Trophoblast cell (in vitro differentiated cells and primary cell): ENCODE measurements around the gene STRIP2.
"Not testable (repeated sequence)": the region's sequence is repeated elsewhere in the genome, so short reads cannot be mapped to it uniquely, and the experiment has no call there.

Experiments
- DNase-seq, 2 donors: peaks; one replicate each; pipeline ENCODE4 v3.0.0-alpha.2; 2016
- H2AFZ ChIP-seq: 2 replicates; pipeline ENCODE4 v1.6.1; 2013; ENCODE audit warnings: low read length, moderate library complexity, mild to moderate bottlenecking; ENCODE audit not compliant: insufficient read depth, poor library complexity
- H2AK5ac ChIP-seq: 2 replicates; pipeline ENCODE4 v1.6.1; 2013; ENCODE audit warnings: mild to moderate bottlenecking, low read length
- H2BK120ac ChIP-seq: 2 replicates; pipeline ENCODE4 v1.6.1; 2013; ENCODE audit warnings: low read length, mild to moderate bottlenecking, moderate library complexity; ENCODE audit not compliant: insufficient read depth, poor library complexity
- H2BK12ac ChIP-seq: 2 replicates; pipeline ENCODE4 v1.6.1; 2013; ENCODE audit warnings: mild to moderate bottlenecking, low read length, moderate library complexity
- H2BK5ac ChIP-seq: 2 replicates; pipeline ENCODE4 v1.6.1; 2013; ENCODE audit warnings: low read length, low read depth, moderate library complexity, mild to moderate bottlenecking; ENCODE audit not compliant: poor library complexity
- H3K14ac ChIP-seq: 2 replicates; pipeline ENCODE4 v1.6.1; 2013; ENCODE audit warnings: mild to moderate bottlenecking, low read length
- H3K18ac ChIP-seq: 2 replicates; pipeline ENCODE4 v1.6.1; 2013; ENCODE audit warnings: mild to moderate bottlenecking, low read length
- H3K23ac ChIP-seq: 2 replicates; pipeline ENCODE4 v1.6.1; 2013; ENCODE audit warnings: low read length
- H3K27ac ChIP-seq: 2 replicates; pipeline ENCODE4 v1.5.1; 2013; ENCODE audit warnings: low read depth, mild to moderate bottlenecking, inconsistent platforms, low read length, moderate library complexity
- H3K27me3 ChIP-seq: 2 replicates; pipeline ENCODE4 v1.6.1; 2013; ENCODE audit warnings: inconsistent platforms, mild to moderate bottlenecking, low read length, moderate library complexity; ENCODE audit not compliant: insufficient read depth
- H3K36me3 ChIP-seq, 2 experiments: 1 replicate in 1 of 2; 2 replicates in 1 of 2; pipeline ENCODE4 v1.6.1; 2013; ENCODE audit warnings: low read length in 2 of 2, mild to moderate bottlenecking in 2 of 2, moderate library complexity in 1 of 2; ENCODE audit not compliant: insufficient read depth in 2 of 2, control insufficient read depth in 1 of 2
- H3K4ac ChIP-seq: 2 replicates; pipeline ENCODE4 v1.6.1; 2013; ENCODE audit warnings: low read depth, mild to moderate bottlenecking, low read length, moderate library complexity
- H3K4me1 ChIP-seq, 2 experiments: 1 replicate in 1 of 2; 2 replicates in 1 of 2; pipeline ENCODE4 v1.6.1; 2013; ENCODE audit warnings: low read length in 2 of 2, mild to moderate bottlenecking in 2 of 2, moderate library complexity in 1 of 2; ENCODE audit not compliant: insufficient read depth in 2 of 2, control insufficient read depth in 1 of 2
- H3K4me2 ChIP-seq: 2 replicates; pipeline ENCODE4 v1.6.1; 2013; ENCODE audit warnings: inconsistent platforms, mild to moderate bottlenecking, low read length, moderate library complexity
- H3K4me3 ChIP-seq: 2 replicates; pipeline ENCODE4 v1.5.1; 2013; ENCODE audit warnings: mild to moderate bottlenecking, low read depth, low read length, inconsistent platforms
- H3K79me1 ChIP-seq: one replicate; pipeline ENCODE4 v1.6.1; 2013; ENCODE audit warnings: low read length
- H3K79me2 ChIP-seq: 2 replicates; pipeline ENCODE4 v1.6.1; 2013; ENCODE audit warnings: low read length, mild to moderate bottlenecking; ENCODE audit not compliant: control insufficient read depth, insufficient read depth, poor library complexity
- H3K9ac ChIP-seq: 2 replicates; pipeline ENCODE4 v1.6.1; 2013; ENCODE audit warnings: mild to moderate bottlenecking, low read length
- H3K9me3 ChIP-seq: 2 replicates; pipeline ENCODE4 v1.6.1; 2013; ENCODE audit warnings: low read depth, mild to moderate bottlenecking, control low read depth, inconsistent platforms, low read length; ENCODE audit not compliant: insufficient read depth
- H4K12ac ChIP-seq: 2 replicates; pipeline ENCODE4 v1.6.1; 2013; ENCODE audit warnings: low read depth, mild to moderate bottlenecking, low read length, moderate library complexity
- H4K8ac ChIP-seq: 2 replicates; pipeline ENCODE4 v1.6.1; 2013; ENCODE audit warnings: low read depth, mild to moderate bottlenecking, low read length, moderate library complexity
- H4K91ac ChIP-seq: one replicate; pipeline ENCODE4 v1.6.1; 2013; ENCODE audit warnings: low read depth, mild to moderate bottlenecking, low read length, moderate library complexity
- WGBS: extraction: QIAGEN DNeasy Blood & Tissue Kit; methylation state at CpG from one replicate; pipeline ENCODE4 v1.1.7; 2013; ENCODE audit warnings: missing lambda C conversion rate; ENCODE audit not compliant: insufficient read length, insufficient coverage; ENCODE audit errors: extremely low coverage; 5-methylcytosine and 5-hydroxymethylcytosine counted together

The STRIP2 gene

DNA sequence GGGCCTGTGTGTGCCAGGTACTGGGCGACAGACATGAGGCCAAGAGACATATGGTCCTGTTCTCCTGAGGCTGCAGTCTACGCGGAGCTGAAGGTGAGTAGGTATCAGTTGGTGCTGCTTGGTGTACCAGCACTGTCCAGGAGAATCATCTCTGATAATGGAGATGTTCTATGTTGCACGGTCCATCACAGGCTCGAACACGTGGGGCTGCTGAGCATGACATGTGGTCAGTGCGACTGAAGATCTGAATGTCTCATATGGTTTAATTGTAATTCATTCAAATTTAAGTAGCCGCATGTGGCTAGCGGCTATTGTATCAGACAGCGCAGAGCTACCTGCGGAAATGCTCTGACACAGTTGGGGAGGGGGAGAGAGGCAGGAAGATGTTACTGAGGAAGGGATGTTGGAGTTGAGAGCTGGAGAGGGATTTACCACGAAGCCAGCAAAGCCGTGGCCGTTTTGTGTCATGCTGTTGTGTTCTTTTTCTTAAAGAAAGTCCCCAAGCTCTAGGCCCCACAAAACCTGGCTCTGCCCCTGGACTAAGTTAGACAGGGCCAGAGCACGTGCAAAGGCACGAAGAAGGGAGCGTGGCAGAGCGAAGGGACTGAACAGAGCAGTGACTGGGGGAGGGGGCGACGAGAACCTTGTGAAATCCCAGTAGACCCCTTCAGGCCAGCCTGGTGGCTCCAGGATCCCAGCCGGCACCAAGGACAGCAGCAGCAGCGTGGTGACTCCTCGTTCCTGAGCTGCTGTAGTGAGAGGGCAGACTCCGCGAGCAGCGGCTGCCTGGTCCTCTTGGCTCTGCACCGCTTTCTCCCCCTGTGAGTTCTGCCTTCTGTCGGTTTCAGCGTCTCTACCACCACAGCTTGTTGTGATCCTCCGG, 88.1 kb downstream of the STRIP2 start:
- H2AK5ac ChIP-seq = no peak overlapping the region
- H3K14ac ChIP-seq = no peak overlapping the region
- H2BK5ac ChIP-seq = no peak overlapping the region
- H4K12ac ChIP-seq = no peak overlapping the region
- no peak overlapping the region for H2AFZ ChIP-seq
- H3K4me3 ChIP-seq = no peak overlapping the region
- H3K4me1 ChIP-seq = no peaks in the 10 kb centered on the region
- no peak overlapping the region for H4K91ac ChIP-seq
- H3K4me2 ChIP-seq = no peak overlapping the region
- no peak overlapping the region for H2BK12ac ChIP-seq
- H3K9me3 ChIP-seq = peaks cover 1% of the 10 kb centered on the region
- no peak overlapping the region for H4K8ac ChIP-seq
- no peak overlapping the region for H3K4ac ChIP-seq
- H3K9ac ChIP-seq = no peak overlapping the region
- WGBS = no CpG with 5 or more reads among the region's 30 CpGs
- no peaks in the 10 kb centered on the region for H3K79me1 ChIP-seq
- no peaks in the 10 kb centered on the region for H3K27me3 ChIP-seq
- no peak overlapping the region for H3K27ac ChIP-seq
- no peak overlapping the region for H3K18ac ChIP-seq
- no peak for DNase-seq
- no peaks in the 10 kb centered on the region for H3K79me2 ChIP-seq
- no peak overlapping the region for H2BK120ac ChIP-seq
- H3K36me3 ChIP-seq = no peaks in the 10 kb centered on the region
- no peak overlapping the region for H3K23ac ChIP-seq

DNA sequence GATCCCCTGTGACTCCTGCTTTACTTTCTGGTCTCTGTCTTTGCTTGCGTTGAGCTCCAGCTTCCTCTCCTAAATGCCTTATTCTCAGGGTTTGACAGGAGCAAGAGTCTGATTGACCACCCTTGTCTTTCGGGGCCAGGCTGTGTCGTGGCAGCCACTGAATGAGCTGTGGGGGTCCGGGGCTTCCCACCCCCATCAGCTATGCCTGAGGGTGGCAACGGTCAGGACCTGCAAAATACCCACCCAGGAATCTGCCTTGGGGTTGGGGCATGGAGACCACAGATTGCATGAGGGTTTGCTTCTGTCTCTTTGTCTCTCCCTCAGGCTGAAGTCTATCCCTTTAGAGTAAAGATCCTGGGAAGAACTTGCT, 88.7 kb downstream of the STRIP2 start:
- H3K4me2 ChIP-seq = no peak overlapping the region
- H3K4ac ChIP-seq = no peak overlapping the region
- H3K9me3 ChIP-seq = peaks cover 1% of the 10 kb centered on the region
- no peaks in the 10 kb centered on the region for H3K79me1 ChIP-seq
- H3K79me2 ChIP-seq = no peaks in the 10 kb centered on the region
- H4K8ac ChIP-seq = no peak overlapping the region
- no peak overlapping the region for H2AK5ac ChIP-seq
- no peak overlapping the region for H3K4me3 ChIP-seq
- no peak overlapping the region for H3K18ac ChIP-seq
- no peaks in the 10 kb centered on the region for H3K27me3 ChIP-seq
- H4K91ac ChIP-seq = no peak overlapping the region
- no peak overlapping the region for H4K12ac ChIP-seq
- H2AFZ ChIP-seq = no peak overlapping the region
- H2BK120ac ChIP-seq = no peak overlapping the region
- H3K23ac ChIP-seq = no peak overlapping the region
- no peak for DNase-seq
- H3K14ac ChIP-seq = no peak overlapping the region
- H3K4me1 ChIP-seq = no peaks in the 10 kb centered on the region
- WGBS = no CpG with 5 or more reads among the region's 5 CpGs
- no peak overlapping the region for H3K9ac ChIP-seq
- no peak overlapping the region for H3K27ac ChIP-seq
- H3K36me3 ChIP-seq = no peaks in the 10 kb centered on the region
- no peak overlapping the region for H2BK5ac ChIP-seq
- H2BK12ac ChIP-seq = no peak overlapping the region

GRCh38 chr7:129523924-129524323, 89.7 kb downstream of the STRIP2 start:
- no peak overlapping the region for H3K23ac ChIP-seq
- no peaks in the 10 kb centered on the region for H3K79me2 ChIP-seq
- H4K8ac ChIP-seq = no peak overlapping the region
- no peak overlapping the region for H3K4me2 ChIP-seq
- no CpG with 5 or more reads among the region's 3 CpGs for WGBS
- H3K27me3 ChIP-seq = no peaks in the 10 kb centered on the region
- no peaks in the 10 kb centered on the region for H3K9me3 ChIP-seq
- H2BK12ac ChIP-seq = no peak overlapping the region
- H4K12ac ChIP-seq = no peak overlapping the region
- no peak overlapping the region for H3K27ac ChIP-seq
- no peaks in the 10 kb centered on the region for H3K4me1 ChIP-seq
- H3K4ac ChIP-seq = no peak overlapping the region
- no peak overlapping the region for H2AK5ac ChIP-seq
- H2AFZ ChIP-seq = no peak overlapping the region
- no peak overlapping the region for H3K18ac ChIP-seq
- H2BK5ac ChIP-seq = no peak overlapping the region
- no peak for DNase-seq
- no peak overlapping the region for H3K14ac ChIP-seq
- no peak overlapping the region for H4K91ac ChIP-seq
- no peak overlapping the region for H3K9ac ChIP-seq
- H3K79me1 ChIP-seq = no peaks in the 10 kb centered on the region
- H3K36me3 ChIP-seq = no peaks in the 10 kb centered on the region
- no peak overlapping the region for H2BK120ac ChIP-seq
- no peak overlapping the region for H3K4me3 ChIP-seq

DNA sequence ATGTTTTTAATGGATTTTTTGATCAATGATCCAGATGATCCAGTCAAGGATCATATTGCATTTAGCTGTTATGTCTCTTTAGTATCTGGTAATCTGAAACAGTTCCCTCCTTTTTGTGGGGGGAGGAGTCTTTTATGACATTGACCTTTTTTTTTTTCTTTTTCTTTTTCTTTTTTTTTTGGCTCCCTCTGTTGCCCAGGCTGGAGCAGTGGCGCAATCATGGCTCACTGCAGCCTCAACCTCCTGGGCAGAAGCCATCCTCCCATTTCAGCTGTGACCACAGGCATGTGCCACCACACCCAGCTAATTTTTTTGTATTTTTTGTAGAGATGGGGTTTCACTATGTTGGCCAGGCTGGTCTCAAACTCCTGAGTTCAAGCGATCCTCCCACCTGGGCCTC, 90.2 kb downstream of the STRIP2 start:
- not testable (repeated sequence) for H2AK5ac ChIP-seq, H4K8ac ChIP-seq, H3K4ac ChIP-seq, H2BK120ac ChIP-seq, H3K23ac ChIP-seq, H3K4me1 ChIP-seq, H3K79me1 ChIP-seq, H4K12ac ChIP-seq, H3K27ac ChIP-seq, H2BK12ac ChIP-seq, H2AFZ ChIP-seq, H3K18ac ChIP-seq, H3K27me3 ChIP-seq, H3K9ac ChIP-seq, DNase-seq, H3K4me3 ChIP-seq, H3K9me3 ChIP-seq, H3K14ac ChIP-seq, H3K79me2 ChIP-seq, H3K36me3 ChIP-seq, H4K91ac ChIP-seq, H3K4me2 ChIP-seq, H2BK5ac ChIP-seq
- WGBS = no CpG with 5 or more reads among the region's 2 CpGs
